AG04449 (cell line): Measurements from ENCODE around the gene EDEM3.

Source experiments
- CTCF ChIA-PET: fragments of 350-600 bp; formaldehyde crosslinking; extraction: SDS; loops from one replicate; lab custom pipeline; 2021; ENCODE audit warnings: antibody characterized with exemption; lab: Yijun Ruan, JAX
- POLR2A ChIA-PET: fragments of 400-600, 350-600 bp; formaldehyde crosslinking; extraction: SDS; loops from one replicate; lab custom pipeline; 2020; ENCODE audit warnings: antibody characterized with exemption, inconsistent platforms; lab: Yijun Ruan, JAX
- DNase-seq: peaks from one replicate; pipeline ENCODE4 v3.0.0-alpha.2; 2010; ENCODE audit warnings: low read depth, low spot score
- H3K4me3 ChIP-seq: 2 replicates; pipeline ENCODE4 v1.5.1; 2011; ENCODE audit warnings: low read depth, mild to moderate bottlenecking, control low read depth, low read length
- CTCF ChIP-seq: IDR thresholded peaks from one replicate; pipeline ENCODE4 v1.5.1; 2011; ENCODE audit warnings: mild to moderate bottlenecking, moderate library complexity, low read length, control low read depth, inconsistent platforms; ENCODE audit not compliant: insufficient read depth; ENCODE audit errors: missing control alignments

Gene EDEM3

GRCh38 chr1:184739796-184740195, 14.9 kb downstream of the EDEM3 start:
- DNase-seq, result no peak
- TF ChIP-seq CTCF, result no peak
- CTCF ChIA-PET, result no interaction called here
- POLR2A ChIA-PET, result no interaction called here
- H3K4me3 ChIP-seq, result no peak overlapping the region

- no peak overlapping the region for H3K4me3 ChIP-seq
- no peak for TF ChIP-seq CTCF
- ChIA-PET POLR2A (no interaction called here), CTCF (no interaction called here)
- DNase-seq, result no peak
Observed at GRCh38 chr1:184739070-184739469, 15.6 kb downstream of the EDEM3 start.

GRCh38 chr1:184734980-184735379, 19.7 kb downstream of the EDEM3 start:
- DNase-seq, result no peak
- no peak overlapping the region for H3K4me3 ChIP-seq
- no peak for TF ChIP-seq CTCF
- ChIA-PET CTCF (interaction anchor here (0.5 to 1.6 kb wide), 4 partner anchors 9 to 1079 kb away, joined by 3 to 5 read pairs (median 4); no protein-coding TSS in a partner anchor), POLR2A (no interaction called here)

GRCh38 chr1:184724843-184725242, 29.8 kb downstream of the EDEM3 start:
- TF ChIP-seq CTCF, result no peak
- H3K4me3 ChIP-seq, result no peak overlapping the region
- DNase-seq, result no peak
- CTCF ChIA-PET, result no interaction called here
- POLR2A ChIA-PET, result no interaction called here

- no peak for TF ChIP-seq CTCF
- ChIA-PET CTCF (interaction anchor here (1.3 to 1.5 kb wide), 2 partner anchors 12 kb away, joined by 3 to 6 read pairs; no protein-coding TSS in a partner anchor), POLR2A (no interaction called here)
- H3K4me3 ChIP-seq, result no peak overlapping the region
- DNase-seq, result peak; percentile 50
Observed at GRCh38 chr1:184716158-184716557, 38.5 kb downstream of the EDEM3 start.

- ChIA-PET CTCF (no interaction called here), POLR2A (no interaction called here)
- DNase-seq, result no peak
- no peak overlapping the region for H3K4me3 ChIP-seq
- no peak for TF ChIP-seq CTCF
Observed at GRCh38 chr1:184709418-184709817, 45.2 kb downstream of the EDEM3 start.
